H1 (cell line): ENCODE data around the gene PACRGL. TPM values are rescaled to one million over a fixed set of nuclear protein-coding genes. Genes with fewer than 3 reads are reported as not detected.

Experiments used
- CTCF ChIA-PET: fragments of 300-600 bp; sonication (Branson Sonifier 250); formaldehyde crosslinking; loops from one replicate; lab custom pipeline; 2021; ENCODE audit not compliant: partially characterized antibody; lab: Charles Lee
- POLR2A ChIA-PET: fragments of 300-600 bp; sonication (Branson Sonifier 250); formaldehyde crosslinking; loops from one replicate; lab custom pipeline; 2021; ENCODE audit warnings: inconsistent platforms; ENCODE audit not compliant: partially characterized antibody; lab: Charles Lee
- DNase-seq, 2 experiments: peaks; one replicate each; pipeline versions ENCODE4 v3.0.0 to v3.0.0-alpha.2; 2010 to 2022; ENCODE audit warnings: low spot score in 2 of 2, low read depth in 1 of 2, mixed read lengths in 1 of 2
- FAIRE-seq: peaks from 2 replicates; lab custom pipeline; 2011; peaks lifted over from hg19 to GRCh38; lab: Jason Lieb, UNC
- H2AFZ ChIP-seq: 2 replicates; pipeline ENCODE4 v1.8.1; 2012; ENCODE audit warnings: low read length, inconsistent platforms
- H2AK5ac ChIP-seq: 2 replicates; pipeline ENCODE4 v1.6.1; 2013; ENCODE audit warnings: low read depth, low read length
- H2BK120ac ChIP-seq: replicated peaks from 2 replicates; pipeline ENCODE3; 2013; ENCODE audit warnings: low read depth, low read length, inconsistent platforms
- H2BK12ac ChIP-seq: 2 replicates; pipeline ENCODE4 v1.6.1; 2013; ENCODE audit warnings: low read depth, low read length
- H2BK15ac ChIP-seq: 2 replicates; pipeline ENCODE4 v1.6.1; 2013; ENCODE audit warnings: low read length
- H2BK20ac ChIP-seq: 2 replicates; pipeline ENCODE4 v1.6.1; 2013; ENCODE audit warnings: low read length
- H2BK5ac ChIP-seq: 2 replicates; pipeline ENCODE4 v1.6.1; 2013; ENCODE audit warnings: low read depth, low read length
- H3K14ac ChIP-seq: 2 replicates; pipeline ENCODE4 v1.6.1; 2013; ENCODE audit warnings: inconsistent platforms; ENCODE audit not compliant: insufficient read length
- H3K18ac ChIP-seq: 2 replicates; pipeline ENCODE4 v1.6.1; 2013; ENCODE audit warnings: low read length; ENCODE audit errors: extremely low read depth
- H3K23ac ChIP-seq: 2 replicates; pipeline ENCODE4 v1.6.1; 2013; ENCODE audit warnings: inconsistent platforms; ENCODE audit not compliant: insufficient read length
- H3K23me2 ChIP-seq: 2 replicates; pipeline ENCODE4 v1.6.1; 2013; ENCODE audit warnings: low read depth, low read length
- H3K27ac ChIP-seq: 2 replicates; pipeline ENCODE4 v1.6.1; 2011; ENCODE audit warnings: low read depth, low read length, inconsistent platforms
- H3K27me3 ChIP-seq, 4 experiments: replicated peaks in 1 of 4; 1 replicate in 1 of 4; 2 replicates in 3 of 4; pipeline versions ENCODE4 v1.6.1 to v1.8.1; 2011 to 2013; ENCODE audit warnings: low read length in 3 of 4, mild to moderate bottlenecking in 3 of 4, inconsistent platforms in 2 of 4, mixed read lengths in 2 of 4, moderate library complexity in 1 of 4; ENCODE audit not compliant: control insufficient read depth in 3 of 4, insufficient read depth in 3 of 4; ENCODE audit errors: extremely low read depth in 1 of 4
- H3K36me3 ChIP-seq, 4 experiments: 2 replicates each; pipeline versions ENCODE4 v1.6.1 to v1.8.1; 2011 to 2013; ENCODE audit warnings: mild to moderate bottlenecking in 4 of 4, low read length in 3 of 4, moderate library complexity in 2 of 4, control low read depth in 1 of 4, inconsistent platforms in 1 of 4; ENCODE audit not compliant: insufficient read depth in 4 of 4, control insufficient read depth in 2 of 4
- H3K4ac ChIP-seq: replicated peaks from 2 replicates; pipeline ENCODE3; 2013; ENCODE audit warnings: low read length, low read depth, mixed read lengths, inconsistent platforms; ENCODE audit not compliant: insufficient read length
- H3K4me1 ChIP-seq, 4 experiments: replicated peaks in 1 of 4; 1 replicate in 1 of 4; 2 replicates in 3 of 4; pipeline versions ENCODE4 v1.6.1 to v1.8.1; 2011 to 2013; ENCODE audit warnings: low read length in 3 of 4, inconsistent platforms in 2 of 4, mixed read lengths in 1 of 4; ENCODE audit not compliant: insufficient read depth in 4 of 4, control insufficient read depth in 3 of 4
- H3K4me2 ChIP-seq, 2 experiments: 2 replicates each; pipeline versions ENCODE4 v1.6.1 to v1.8.1; 2011 to 2013; ENCODE audit warnings: low read depth in 2 of 2, low read length in 2 of 2, control low read depth in 1 of 2, inconsistent platforms in 1 of 2, mild to moderate bottlenecking in 1 of 2; ENCODE audit not compliant: insufficient read depth in 1 of 2
- H3K4me3 ChIP-seq, 4 experiments: fragments of 200-600, 300-600 bp in 1 of 4; sonication (generic), shearing (Covaris generic), sonication (Bioruptor Twin) in 1 of 4; 2 replicates each; pipeline versions ENCODE4 v1.5.1 to v1.8.1; 2011 to 2016; ENCODE audit warnings: low read length in 4 of 4, low read depth in 3 of 4, control low read depth in 2 of 4, inconsistent platforms in 2 of 4, mild to moderate bottlenecking in 2 of 4, mixed read lengths in 1 of 4, moderate library complexity in 1 of 4; ENCODE audit not compliant: insufficient read depth in 2 of 4; ENCODE audit errors: extremely low read depth in 1 of 4
- H3K56ac ChIP-seq: replicated peaks from 2 replicates; pipeline ENCODE3; 2013; ENCODE audit warnings: low read depth, mild to moderate bottlenecking, mixed read lengths, low read length, inconsistent platforms; ENCODE audit not compliant: insufficient read length
- H3K79me1 ChIP-seq: 2 replicates; pipeline ENCODE4 v1.6.1; 2013; ENCODE audit warnings: low read depth, low read length, control low read depth
- H3K79me2 ChIP-seq, 2 experiments: 2 replicates each; pipeline versions ENCODE4 v1.6.1 to v1.8.1; 2012 to 2013; ENCODE audit warnings: low read length in 2 of 2, mild to moderate bottlenecking in 2 of 2, inconsistent platforms in 1 of 2; ENCODE audit not compliant: insufficient read depth in 2 of 2, control insufficient read depth in 1 of 2
- H3K9ac ChIP-seq, 4 experiments: replicated peaks in 1 of 4; 1 replicate in 1 of 4; 2 replicates in 3 of 4; pipeline versions ENCODE4 v1.6.1 to v1.8.1; 2011 to 2013; ENCODE audit warnings: low read depth in 3 of 4, low read length in 3 of 4, control low read depth in 2 of 4, mild to moderate bottlenecking in 2 of 4, moderate library complexity in 2 of 4, inconsistent platforms in 1 of 4; ENCODE audit errors: extremely low read depth in 1 of 4
- H3K9me3 ChIP-seq, 2 experiments: 2 replicates each; pipeline versions ENCODE4 v1.6.1 to v1.8.1; 2012 to 2013; ENCODE audit warnings: mild to moderate bottlenecking in 2 of 2, moderate library complexity in 2 of 2, control low read depth in 1 of 2, inconsistent platforms in 1 of 2, low read depth in 1 of 2, low read length in 1 of 2, mixed read lengths in 1 of 2; ENCODE audit not compliant: insufficient read depth in 2 of 2
- H4K20me1 ChIP-seq, 2 experiments: replicated peaks in 1 of 2; 2 replicates each; pipeline versions ENCODE3 to v1.8.1; 2011 to 2013; ENCODE audit warnings: inconsistent platforms in 2 of 2, low read length in 2 of 2, mild to moderate bottlenecking in 1 of 2; ENCODE audit not compliant: insufficient read depth in 2 of 2, control insufficient read depth in 1 of 2
- H4K5ac ChIP-seq: 2 replicates; pipeline ENCODE4 v1.6.1; 2013; ENCODE audit warnings: low read length, low read depth, mixed read lengths, inconsistent platforms; ENCODE audit not compliant: insufficient read length
- H4K8ac ChIP-seq: 2 replicates; pipeline ENCODE4 v1.8.0; 2013; ENCODE audit warnings: mild to moderate bottlenecking, moderate library complexity, low read length, inconsistent platforms; ENCODE audit not compliant: insufficient read depth; ENCODE audit errors: extremely low read depth
- H4K91ac ChIP-seq: replicated peaks from 2 replicates; pipeline ENCODE3; 2013; ENCODE audit warnings: low read length, mixed read lengths, inconsistent platforms; ENCODE audit not compliant: insufficient read length
- CHD1 ChIP-seq: IDR thresholded peaks from 2 replicates; pipeline ENCODE4 v1.6.1; 2012; ENCODE audit warnings: low read depth, low read length, improper control_type of control experiment
- CHD2 ChIP-seq: IDR thresholded peaks from 2 replicates; pipeline ENCODE4 v1.6.1; 2012; ENCODE audit warnings: low read length, improper control_type of control experiment
- GABPA ChIP-seq: IDR thresholded peaks from 2 replicates; pipeline ENCODE4 v1.6.1; 2011; ENCODE audit warnings: mild to moderate bottlenecking, low read length, moderate library complexity, borderline replicate concordance; ENCODE audit not compliant: insufficient read depth
- JUN ChIP-seq: IDR thresholded peaks from 2 replicates; pipeline ENCODE4 v1.6.1; 2011; ENCODE audit warnings: low read depth, mild to moderate bottlenecking, improper control_type of control experiment, low read length
- NRF1 ChIP-seq: IDR thresholded peaks from 2 replicates; pipeline ENCODE4 v1.6.1; 2011; ENCODE audit warnings: mild to moderate bottlenecking, low read depth, low read length, improper control_type of control experiment
- POLR2AphosphoS5 ChIP-seq: IDR thresholded peaks from 2 replicates; pipeline ENCODE4 v1.6.1; 2011; ENCODE audit warnings: low read depth, low read length
- RAD21 ChIP-seq, 2 experiments: IDR thresholded peaks in 1 of 2; conservative IDR thresholded peaks in 1 of 2; 2 replicates each; pipeline ENCODE4 v1.6.1; 2011; ENCODE audit warnings: low read depth in 2 of 2, low read length in 2 of 2, improper control_type of control experiment in 1 of 2, inconsistent platforms in 1 of 2, mild to moderate bottlenecking in 1 of 2, moderate library complexity in 1 of 2
- RFX5 ChIP-seq: IDR thresholded peaks from 2 replicates; pipeline ENCODE4 v1.6.1; 2011; ENCODE audit warnings: low read depth, low read length, improper control_type of control experiment, borderline replicate concordance
- SAP30 ChIP-seq: fragments of 300-600 bp; sonication (generic); IDR thresholded peaks from 2 replicates; pipeline ENCODE4 v1.7.1; 2012; ENCODE audit warnings: low read length, moderate library complexity, mild to moderate bottlenecking, inconsistent platforms; ENCODE audit not compliant: insufficient read depth, insufficient replicate concordance
- YY1 ChIP-seq: IDR thresholded peaks from 2 replicates; pipeline ENCODE4 v1.6.1; 2011; ENCODE audit warnings: low read depth, mild to moderate bottlenecking, low read length
- ZNF274 ChIP-seq: IDR thresholded peaks from 2 replicates; pipeline ENCODE4 v1.7.0; 2012; ENCODE audit warnings: low read length, borderline replicate concordance; ENCODE audit errors: extremely low read depth
- WGBS, 2 experiments: shearing (Covaris generic) in 1 of 2; methylation state at CpG; one replicate each; pipeline versions ENCODE4 v1.1.6 to v1.1.7; 2013 to 2015; ENCODE audit warnings: low lambda C conversion rate in 2 of 2, mixed read lengths in 2 of 2, inconsistent platforms in 1 of 2, low coverage in 1 of 2, missing lambda C conversion rate in 1 of 2; ENCODE audit not compliant: insufficient replicate concordance in 2 of 2, insufficient coverage in 1 of 2, insufficient read length in 1 of 2; ENCODE audit errors: extremely low coverage in 1 of 2, missing lambda C conversion rate in 1 of 2; 5-methylcytosine and 5-hydroxymethylcytosine counted together
- polyA plus RNA-seq, 7 experiments: library from polyadenylated mRNA; depleted of rRNA in 3 of 7; stranded (reverse) in 5 of 7; unstranded in 2 of 7; fragments of >200 nt in 5 of 7; fragments of 200-250 nt in 2 of 7; gene quantifications; 1 replicate in 5 of 7; 2 replicates in 1 of 7; 4 replicates in 1 of 7; pipeline versions ENCODE4 v1.2.1 to v1.2.3, GENCODE V29; 2011 to 2013; ENCODE audit warnings: missing spikeins in 2 of 7, mixed read lengths in 2 of 7
- total RNA-seq: library from RNA; stranded (reverse); fragmentation: NEBNext Ultra II Directional; extraction: Animal tissue kit (Norgen Biotek cat#: 25700); gene quantifications from 2 replicates; pipeline ENCODE4 v1.2.1, GENCODE V29; 2021
- TF ChIP-seq, protein P1 (sequence below): IDR thresholded peaks from 2 replicates; pipeline ENCODE4 v1.6.1; 2012; ENCODE audit warnings: low read length, inconsistent platforms

Gene PACRGL
- total and polyA plus RNA-seq, 2 of the 8 experiments (the other 6 are each of a cell fraction or from before 2014, with no cell fraction given) = 7.0 to 13.7 TPM

DNA sequence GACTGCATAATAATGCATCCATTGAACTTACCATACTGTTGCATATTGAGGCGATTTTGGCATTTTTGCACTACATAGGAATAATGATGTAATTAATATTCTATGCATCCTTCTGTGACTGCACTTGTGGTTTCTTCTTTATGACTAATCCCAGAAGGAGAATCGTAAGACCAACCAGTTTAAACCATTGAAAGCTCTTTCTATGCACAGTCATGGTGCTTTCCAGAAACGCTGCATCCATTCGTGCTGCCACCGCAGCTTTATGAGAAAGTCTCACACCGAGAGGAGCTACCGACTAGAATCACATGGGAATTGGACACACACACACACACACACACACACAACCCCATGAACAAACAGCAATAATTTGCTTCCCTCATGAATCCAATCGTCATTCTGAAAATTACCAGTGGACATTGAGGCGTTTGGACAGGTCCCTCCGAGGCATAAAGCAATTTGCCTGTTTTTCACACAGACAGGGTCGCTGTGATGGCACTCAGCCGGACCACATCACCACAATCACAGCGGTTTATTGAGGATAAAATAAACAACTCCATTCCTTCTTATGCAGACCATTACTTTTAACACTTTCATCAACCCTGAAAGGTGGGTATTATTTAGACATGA is 64.2 kb downstream of the PACRGL start:
- Histone ChIP-seq H2BK20ac (no peak overlapping the region), H2BK12ac (no peak overlapping the region), H3K27ac (no peak overlapping the region), H3K4me3 (no peak overlapping the region), H4K5ac (no peak overlapping the region), H3K79me1 (no peaks in the 10 kb centered on the region), H3K9me3 (no peaks in the 10 kb centered on the region), H3K23me2 (no peaks in the 10 kb centered on the region), H3K56ac (no peak overlapping the region), H3K4ac (no peak overlapping the region), H2BK5ac (no peak overlapping the region), H4K8ac (no peak overlapping the region), H4K91ac (no peak overlapping the region), H3K36me3 (no peaks in the 10 kb centered on the region), H3K4me2 (no peak overlapping the region), H4K20me1 (no peaks in the 10 kb centered on the region), H3K14ac (no peak overlapping the region), H3K79me2 (no peaks in the 10 kb centered on the region), H3K23ac (no peak overlapping the region), H3K27me3 (no peaks in the 10 kb centered on the region), H2AFZ (no peak overlapping the region), H2AK5ac (no peak overlapping the region), H3K18ac (no peak overlapping the region), H3K4me1 (no peaks in the 10 kb centered on the region), H2BK120ac (no peak overlapping the region), H3K9ac (no peak overlapping the region), H2BK15ac (no peak overlapping the region)
- WGBS, 2 experiments = 92% methylated on average over 13 of the region's 13 CpGs; no CpG with 5 or more reads in 1 of the 2 experiments
- FAIRE-seq (no peak), DNase-seq (no peak)
- CTCF ChIA-PET = interaction anchor here (1.4 to 2.9 kb wide), 2 partner anchors 9 to 370 kb away, joined by 4 to 14 read pairs; no protein-coding TSS in a partner anchor
- POLR2A ChIA-PET = no interaction called here
- TF ChIP-seq RFX5 = no peak
- TF ChIP-seq GABPA = no peak
- TF ChIP-seq JUN = no peak
- TF ChIP-seq NRF1 = no peak
- TF ChIP-seq, protein P1, sequence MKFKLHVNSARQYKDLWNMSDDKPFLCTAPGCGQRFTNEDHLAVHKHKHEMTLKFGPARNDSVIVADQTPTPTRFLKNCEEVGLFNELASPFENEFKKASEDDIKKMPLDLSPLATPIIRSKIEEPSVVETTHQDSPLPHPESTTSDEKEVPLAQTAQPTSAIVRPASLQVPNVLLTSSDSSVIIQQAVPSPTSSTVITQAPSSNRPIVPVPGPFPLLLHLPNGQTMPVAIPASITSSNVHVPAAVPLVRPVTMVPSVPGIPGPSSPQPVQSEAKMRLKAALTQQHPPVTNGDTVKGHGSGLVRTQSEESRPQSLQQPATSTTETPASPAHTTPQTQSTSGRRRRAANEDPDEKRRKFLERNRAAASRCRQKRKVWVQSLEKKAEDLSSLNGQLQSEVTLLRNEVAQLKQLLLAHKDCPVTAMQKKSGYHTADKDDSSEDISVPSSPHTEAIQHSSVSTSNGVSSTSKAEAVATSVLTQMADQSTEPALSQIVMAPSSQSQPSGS = no peak
- TF ChIP-seq RAD21 (IDR thresholded peaks at IDR 0.05 in 1 of 2, conservative IDR thresholded peaks at IDR 0.05 in 1 of 2; ENCODE audit: low read depth in 2 of 2, low read length in 2 of 2) = no peak
- TF ChIP-seq CHD2 = no peak
- no peak for TF ChIP-seq POLR2AphosphoS5
- no peak for TF ChIP-seq CHD1
- TF ChIP-seq SAP30 = no peak
- no peak for TF ChIP-seq YY1
- no peak for TF ChIP-seq ZNF274
